Mesenchymal stem cell (in vitro differentiated cells and primary cell): ENCODE results near the gene NSMCE3. TPM values are rescaled to one million over a fixed set of nuclear protein-coding genes. Genes with fewer than 3 reads are reported as not detected.

Experiments
- DNase-seq: peaks from one replicate; pipeline ENCODE4 v3.0.0-alpha.2; 2013
- H2AFZ ChIP-seq: one replicate; pipeline ENCODE4 v1.6.1; 2013; ENCODE audit warnings: low read depth, mild to moderate bottlenecking, control low read depth, inconsistent platforms, low read length, moderate library complexity
- H2AK5ac ChIP-seq: 2 replicates; pipeline ENCODE4 v1.6.1; 2013; ENCODE audit warnings: low read length, moderate library complexity, mild to moderate bottlenecking, inconsistent platforms; ENCODE audit not compliant: severe bottlenecking
- H2BK120ac ChIP-seq: one replicate; pipeline ENCODE4 v1.6.1; 2013; ENCODE audit warnings: low read depth, mild to moderate bottlenecking, inconsistent platforms, low read length, moderate library complexity
- H2BK12ac ChIP-seq, 2 experiments: one replicate each; pipeline ENCODE4 v1.6.1; 2013; ENCODE audit warnings: inconsistent platforms in 2 of 2, low read length in 2 of 2, mild to moderate bottlenecking in 2 of 2, moderate library complexity in 2 of 2, control low read depth in 1 of 2
- H2BK15ac ChIP-seq: one replicate; pipeline ENCODE4 v1.6.1; 2013; ENCODE audit warnings: mild to moderate bottlenecking, low read depth, inconsistent platforms; ENCODE audit not compliant: poor library complexity, severe bottlenecking
- H2BK5ac ChIP-seq: 2 replicates; pipeline ENCODE4 v1.6.1; 2013; ENCODE audit warnings: low read depth, mild to moderate bottlenecking, low read length, control low read depth, inconsistent platforms; ENCODE audit not compliant: poor library complexity, severe bottlenecking
- H3K14ac ChIP-seq, 2 experiments: one replicate each; pipeline ENCODE4 v1.6.1; 2013; ENCODE audit warnings: inconsistent platforms in 2 of 2, low read length in 2 of 2, control low read depth in 1 of 2, mild to moderate bottlenecking in 1 of 2, moderate library complexity in 1 of 2
- H3K18ac ChIP-seq, 2 experiments: one replicate each; pipeline ENCODE4 v1.6.1; 2013; ENCODE audit warnings: inconsistent platforms in 2 of 2, low read length in 2 of 2, control low read depth in 1 of 2, low read depth in 1 of 2, mild to moderate bottlenecking in 1 of 2
- H3K23ac ChIP-seq, 2 experiments: one replicate each; pipeline ENCODE4 v1.6.1; 2013; ENCODE audit warnings: inconsistent platforms in 2 of 2, low read length in 2 of 2, mild to moderate bottlenecking in 2 of 2, moderate library complexity in 2 of 2, control low read depth in 1 of 2
- H3K27ac ChIP-seq: 2 replicates; pipeline ENCODE4 v1.5.1; 2013; ENCODE audit warnings: mild to moderate bottlenecking, moderate library complexity, low read length, control low read depth, inconsistent platforms; ENCODE audit not compliant: poor library complexity, severe bottlenecking
- H3K27me3 ChIP-seq, 2 experiments: 2 replicates each; pipeline versions ENCODE4 v1.6.1 to v1.7.0; 2013; ENCODE audit warnings: low read length in 2 of 2, mild to moderate bottlenecking in 2 of 2, moderate library complexity in 2 of 2, control low read depth in 1 of 2, inconsistent platforms in 1 of 2; ENCODE audit not compliant: control insufficient read depth in 1 of 2, insufficient read depth in 1 of 2
- H3K36me3 ChIP-seq, 2 experiments: 2 replicates each; pipeline versions ENCODE4 v1.6.1 to v1.7.0; 2013; ENCODE audit warnings: low read length in 2 of 2, control low read depth in 1 of 2, inconsistent platforms in 1 of 2, low read depth in 1 of 2, mild to moderate bottlenecking in 1 of 2; ENCODE audit not compliant: insufficient read depth in 2 of 2, control insufficient read depth in 1 of 2
- H3K4ac ChIP-seq, 2 experiments: one replicate each; pipeline ENCODE4 v1.6.1; 2013; ENCODE audit warnings: inconsistent platforms in 2 of 2, low read length in 2 of 2, mild to moderate bottlenecking in 2 of 2, moderate library complexity in 2 of 2, control low read depth in 1 of 2, low read depth in 1 of 2
- H3K4me1 ChIP-seq: 2 replicates; pipeline ENCODE4 v1.6.1; 2013; ENCODE audit warnings: low read depth, low read length, control low read depth; ENCODE audit not compliant: control insufficient read depth, insufficient read depth
- H3K4me2 ChIP-seq: 2 replicates; pipeline ENCODE4 v1.6.1; 2013; ENCODE audit warnings: low read length, mild to moderate bottlenecking, inconsistent platforms; ENCODE audit not compliant: poor library complexity, severe bottlenecking
- H3K4me3 ChIP-seq, 2 experiments: 2 replicates each; pipeline versions ENCODE4 v1.5.1 to v1.7.0; 2013; ENCODE audit warnings: low read length in 2 of 2, mild to moderate bottlenecking in 2 of 2, control low read depth in 1 of 2, low read depth in 1 of 2; ENCODE audit not compliant: insufficient read depth in 1 of 2
- H3K79me1 ChIP-seq: replicated peaks from 2 replicates; pipeline ENCODE4 v1.6.1; 2013; ENCODE audit warnings: mild to moderate bottlenecking, control low read depth, low read length, inconsistent platforms; ENCODE audit not compliant: poor library complexity, severe bottlenecking
- H3K9ac ChIP-seq: 2 replicates; pipeline ENCODE4 v1.7.0; 2013; ENCODE audit warnings: mild to moderate bottlenecking, low read length, moderate library complexity
- H3K9me3 ChIP-seq: 2 replicates; pipeline ENCODE4 v1.7.0; 2013; ENCODE audit warnings: mild to moderate bottlenecking, low read length; ENCODE audit not compliant: control insufficient read depth
- H4K8ac ChIP-seq: one replicate; pipeline ENCODE4 v1.6.1; 2013; ENCODE audit warnings: inconsistent platforms, mild to moderate bottlenecking, low read length, moderate library complexity
- H4K91ac ChIP-seq: one replicate; pipeline ENCODE4 v1.6.1; 2013; ENCODE audit warnings: mild to moderate bottlenecking, low read length, inconsistent platforms
- WGBS: methylation state at CpG from one replicate; pipeline ENCODE4 v1.1.7; 2013; ENCODE audit warnings: mixed read lengths; 5-methylcytosine and 5-hydroxymethylcytosine counted together
- polyA plus RNA-seq, 2 experiments: library from polyadenylated mRNA; stranded (reverse); fragments of 200-250 nt; gene quantifications; one replicate each; pipeline ENCODE4 v1.2.3, GENCODE V29; 2013

Gene NSMCE3
- 8.7 TPM for polyA plus RNA-seq (2013, experiment 1 of 2)
- polyA plus RNA-seq (2013, experiment 2 of 2): 8.7 TPM

DNA sequence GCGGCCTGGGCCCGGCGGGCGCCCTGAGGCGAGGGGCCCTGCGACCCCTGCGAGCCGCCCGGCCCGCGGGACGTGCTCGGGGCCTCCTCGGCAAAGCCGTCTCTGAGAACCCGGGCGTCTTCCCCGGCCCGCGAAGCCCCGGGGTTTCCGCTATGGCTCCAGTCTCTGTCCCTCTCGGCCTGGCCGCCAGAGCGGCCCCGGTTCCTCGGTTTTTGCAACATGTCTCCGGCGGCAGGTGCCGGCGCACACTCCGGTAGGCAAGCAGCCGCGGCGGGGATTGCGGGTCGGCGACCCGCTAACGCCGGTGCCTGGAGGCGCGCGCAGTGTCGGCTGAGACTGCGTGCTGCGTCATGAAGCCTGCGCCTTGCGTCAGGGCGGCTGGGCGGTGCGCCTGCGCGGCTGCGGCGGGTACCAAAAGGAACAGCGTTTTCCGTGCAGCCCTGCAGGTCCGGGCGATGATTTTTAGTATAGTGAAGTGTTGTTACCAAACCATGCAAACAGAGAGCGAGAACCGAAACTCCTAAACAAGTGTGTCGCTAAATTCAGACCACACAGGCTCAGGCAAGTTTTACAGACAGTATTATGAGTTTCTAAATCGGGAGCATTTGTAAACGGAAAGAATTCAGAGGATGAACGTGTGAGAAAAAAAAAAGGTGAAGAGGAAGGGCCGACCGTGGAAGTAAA, at the start of gene NSMCE3:
NSMCE3 (minus strand) TSS at position 338 of the 684 bp plus-strand sequence; CDS start at position 221, 117 bp downstream.
- Histone ChIP-seq H2BK12ac (no peak within 1 kb of the TSS), H4K8ac (peak within 1 kb of the TSS; percentile 24), H2BK120ac (peak within 1 kb of the TSS; percentile 1), H3K36me3 (no peaks in the 10 kb centered on the region), H2AK5ac (no peak within 1 kb of the TSS), H2AFZ (peak within 1 kb of the TSS; percentile 54), H3K4me3 (peak within 1 kb of the TSS; percentile 76 to 98), H3K18ac (peak within 1 kb of the TSS; percentile 64 to 83), H3K27ac (peak within 1 kb of the TSS; percentile 62), H3K4ac (peak within 1 kb of the TSS in 1 of 2 experiments; percentile 58), H3K27me3 (no peaks in the 10 kb centered on the region), H3K9ac (peak within 1 kb of the TSS; percentile 98), H3K14ac (peak within 1 kb of the TSS in 1 of 2 experiments; percentile 83), H2BK15ac (no peak within 1 kb of the TSS), H3K23ac (peak within 1 kb of the TSS in 1 of 2 experiments; percentile 73), H4K91ac (no peak within 1 kb of the TSS), H3K4me2 (peak within 1 kb of the TSS; percentile 98), H3K9me3 (no peaks in the 10 kb centered on the region), H2BK5ac (peak within 1 kb of the TSS; percentile 84), H3K79me1 (peaks cover 8% of the 10 kb centered on the region), H3K4me1 (peaks cover 4% of the 10 kb centered on the region)
- peak; percentile 90 for DNase-seq
- WGBS: under 1% methylated on average over 60 of the region's 68 CpGs

DNA sequence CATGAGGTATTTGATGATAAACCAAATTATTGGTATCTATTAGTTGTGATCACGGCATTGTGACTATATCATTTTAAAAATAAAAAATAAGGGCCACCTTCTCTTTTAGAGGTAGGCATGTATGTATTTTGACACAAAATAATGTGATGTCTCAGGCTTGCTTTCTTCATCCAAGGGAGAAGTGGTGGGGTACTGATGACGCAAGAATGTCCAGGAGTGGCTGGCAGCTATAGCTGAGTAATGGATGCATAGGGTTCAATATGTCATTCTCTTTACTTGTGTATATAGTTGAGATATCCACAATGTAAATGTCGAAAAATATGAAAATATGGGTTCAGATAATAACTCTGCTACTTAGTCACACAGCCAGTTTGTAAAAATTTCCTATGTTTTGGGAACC, 46.8 kb upstream of the NSMCE3 start:
- no peak overlapping the region for H3K14ac ChIP-seq
- no peak overlapping the region for H2BK15ac ChIP-seq
- DNase-seq: no peak
- H3K4ac ChIP-seq: no peak overlapping the region
- no peaks in the 10 kb centered on the region for H3K36me3 ChIP-seq
- H3K23ac ChIP-seq: no peak overlapping the region
- no peak overlapping the region for H2BK120ac ChIP-seq
- H2BK5ac ChIP-seq: no peak overlapping the region
- no peak overlapping the region for H3K4me2 ChIP-seq
- no peak overlapping the region for H2AK5ac ChIP-seq
- no peak overlapping the region for H3K27ac ChIP-seq
- no peak overlapping the region for H2AFZ ChIP-seq
- H3K79me1 ChIP-seq: no peaks in the 10 kb centered on the region
- no peak overlapping the region for H4K91ac ChIP-seq
- H3K4me3 ChIP-seq: no peak overlapping the region
- H3K9me3 ChIP-seq: no peaks in the 10 kb centered on the region
- H3K18ac ChIP-seq: no peak overlapping the region
- no peak overlapping the region for H4K8ac ChIP-seq
- H3K4me1 ChIP-seq: peaks cover under 1% of the 10 kb centered on the region
- H3K9ac ChIP-seq: no peak overlapping the region
- no peaks in the 10 kb centered on the region for H3K27me3 ChIP-seq
- H2BK12ac ChIP-seq: no peak overlapping the region
- WGBS: 94% methylated on average over 1 of the region's 3 CpGs

DNA sequence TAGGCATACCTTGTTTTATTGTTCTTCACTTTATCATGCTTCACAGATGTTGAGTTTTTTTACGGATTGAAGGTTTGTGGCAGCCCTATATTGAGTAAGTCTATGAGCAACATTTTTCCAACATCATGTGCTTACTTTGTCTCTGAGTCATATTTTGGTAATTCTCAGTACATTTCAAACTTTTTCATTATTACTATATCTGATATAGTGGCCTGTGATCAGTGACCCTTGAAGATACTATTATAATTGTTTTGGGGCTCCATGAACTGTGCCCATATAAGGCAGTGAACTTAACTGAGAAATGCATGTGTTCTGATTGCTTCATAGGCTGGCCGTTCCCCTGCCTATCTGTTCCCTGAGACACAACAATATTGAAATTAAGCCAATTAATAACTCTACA, 42.8 kb upstream of the NSMCE3 start:
- no peak overlapping the region for H3K27ac ChIP-seq
- no peak overlapping the region for H2BK12ac ChIP-seq
- no peak overlapping the region for H4K8ac ChIP-seq
- H3K36me3 ChIP-seq: no peaks in the 10 kb centered on the region
- peak overlapping the region; percentile 58 for H3K9ac ChIP-seq
- no peak overlapping the region for H2AK5ac ChIP-seq
- peaks cover 2% of the 10 kb centered on the region for H3K4me1 ChIP-seq
- no peak overlapping the region for H2AFZ ChIP-seq
- H3K4me3 ChIP-seq: no peak overlapping the region
- no peak for DNase-seq
- WGBS: no CpG with 5 or more reads among the region's 2 CpGs
- no peaks in the 10 kb centered on the region for H3K27me3 ChIP-seq
- no peak overlapping the region for H2BK120ac ChIP-seq
- no peak overlapping the region for H2BK15ac ChIP-seq
- no peak overlapping the region for H3K18ac ChIP-seq
- no peak overlapping the region for H2BK5ac ChIP-seq
- H3K9me3 ChIP-seq: no peaks in the 10 kb centered on the region
- H3K4me2 ChIP-seq: no peak overlapping the region
- H3K14ac ChIP-seq: no peak overlapping the region
- no peak overlapping the region for H4K91ac ChIP-seq
- no peak overlapping the region for H3K23ac ChIP-seq
- H3K79me1 ChIP-seq: no peaks in the 10 kb centered on the region
- no peak overlapping the region for H3K4ac ChIP-seq

DNA sequence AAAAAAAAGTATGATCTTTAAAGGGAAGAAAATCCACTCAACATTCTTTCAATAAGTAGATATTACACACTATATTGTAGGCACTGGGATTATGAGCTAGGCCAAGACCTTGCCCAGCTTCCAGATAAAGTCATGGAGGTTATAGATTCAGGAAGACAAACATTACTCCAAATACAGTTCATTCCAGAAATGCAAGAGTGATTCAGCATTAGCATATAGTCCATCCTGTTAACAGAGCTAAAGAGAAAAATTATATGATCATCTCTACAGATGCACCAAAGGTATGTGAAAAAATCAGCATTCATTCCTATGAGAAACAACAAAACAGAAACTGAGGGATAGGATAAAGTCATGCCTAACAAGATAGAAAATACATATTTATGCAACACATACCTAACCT, 42.1 kb upstream of the NSMCE3 start:
- Histone ChIP-seq H3K36me3 (no peaks in the 10 kb centered on the region), H3K27ac (peak overlapping the region; percentile 43), H4K91ac (no peak overlapping the region), H3K4ac (no peak overlapping the region), H3K9ac (peak overlapping the region; percentile 58), H3K27me3 (no peaks in the 10 kb centered on the region), H2BK15ac (no peak overlapping the region), H2AFZ (no peak overlapping the region), H3K18ac (no peak overlapping the region), H3K79me1 (no peaks in the 10 kb centered on the region), H2BK12ac (no peak overlapping the region), H3K14ac (no peak overlapping the region), H2BK5ac (no peak overlapping the region), H3K23ac (no peak overlapping the region), H3K4me1 (peaks cover 2% of the 10 kb centered on the region), H3K9me3 (no peaks in the 10 kb centered on the region), H2BK120ac (no peak overlapping the region), H3K4me2 (no peak overlapping the region), H2AK5ac (no peak overlapping the region), H4K8ac (no peak overlapping the region), H3K4me3 (no peak overlapping the region)
- DNase-seq: no peak
